ENCODE results near the gene PPARG.

PPARG gene

DNA sequence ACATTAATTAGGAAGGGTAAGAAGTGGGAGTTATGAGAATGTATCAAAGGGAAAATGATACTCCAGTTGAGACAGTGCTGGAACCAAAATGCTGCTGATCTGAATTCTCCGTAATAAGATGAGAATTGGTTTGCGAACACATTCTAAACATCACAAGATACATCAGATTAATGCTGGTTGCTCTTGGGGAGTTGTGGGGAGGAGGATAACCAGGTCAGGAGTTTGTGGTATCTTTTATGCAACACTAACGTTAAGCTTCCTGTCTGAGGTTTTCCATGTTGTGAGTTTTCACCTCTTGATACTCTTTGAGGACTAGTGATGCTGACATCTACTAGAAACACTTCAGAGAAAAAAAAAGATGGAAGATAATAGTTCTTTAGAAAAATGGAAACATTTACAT, 47.2 kb downstream of the PPARG start:
- H3K9me3 ChIP-seq (ENCODE audit: severe bottlenecking) = no peaks in the 10 kb centered on the region
- H3K4me3 ChIP-seq (ENCODE audit: severe bottlenecking) = no peak overlapping the region
- DNase-seq (ENCODE audit: low spot score) (no peak), ATAC-seq (ENCODE audit: low read depth) (no peak)
- no peak overlapping the region for H3K27ac ChIP-seq (ENCODE audit: poor library complexity, severe bottlenecking)
- TF ChIP-seq, protein P1, sequence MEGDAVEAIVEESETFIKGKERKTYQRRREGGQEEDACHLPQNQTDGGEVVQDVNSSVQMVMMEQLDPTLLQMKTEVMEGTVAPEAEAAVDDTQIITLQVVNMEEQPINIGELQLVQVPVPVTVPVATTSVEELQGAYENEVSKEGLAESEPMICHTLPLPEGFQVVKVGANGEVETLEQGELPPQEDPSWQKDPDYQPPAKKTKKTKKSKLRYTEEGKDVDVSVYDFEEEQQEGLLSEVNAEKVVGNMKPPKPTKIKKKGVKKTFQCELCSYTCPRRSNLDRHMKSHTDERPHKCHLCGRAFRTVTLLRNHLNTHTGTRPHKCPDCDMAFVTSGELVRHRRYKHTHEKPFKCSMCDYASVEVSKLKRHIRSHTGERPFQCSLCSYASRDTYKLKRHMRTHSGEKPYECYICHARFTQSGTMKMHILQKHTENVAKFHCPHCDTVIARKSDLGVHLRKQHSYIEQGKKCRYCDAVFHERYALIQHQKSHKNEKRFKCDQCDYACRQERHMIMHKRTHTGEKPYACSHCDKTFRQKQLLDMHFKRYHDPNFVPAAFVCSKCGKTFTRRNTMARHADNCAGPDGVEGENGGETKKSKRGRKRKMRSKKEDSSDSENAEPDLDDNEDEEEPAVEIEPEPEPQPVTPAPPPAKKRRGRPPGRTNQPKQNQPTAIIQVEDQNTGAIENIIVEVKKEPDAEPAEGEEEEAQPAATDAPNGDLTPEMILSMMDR (IDR thresholded peaks at IDR 0.05; ENCODE audit: poor library complexity, severe bottlenecking) = no peak
- no peaks in the 10 kb centered on the region for H3K27me3 ChIP-seq (ENCODE audit: insufficient read depth, poor library complexity, severe bottlenecking)
- H3K36me3 ChIP-seq (ENCODE audit: low read depth) = no peaks in the 10 kb centered on the region
- no peaks in the 10 kb centered on the region for H3K4me1 ChIP-seq (ENCODE audit: insufficient read depth, poor library complexity, severe bottlenecking)

DNA sequence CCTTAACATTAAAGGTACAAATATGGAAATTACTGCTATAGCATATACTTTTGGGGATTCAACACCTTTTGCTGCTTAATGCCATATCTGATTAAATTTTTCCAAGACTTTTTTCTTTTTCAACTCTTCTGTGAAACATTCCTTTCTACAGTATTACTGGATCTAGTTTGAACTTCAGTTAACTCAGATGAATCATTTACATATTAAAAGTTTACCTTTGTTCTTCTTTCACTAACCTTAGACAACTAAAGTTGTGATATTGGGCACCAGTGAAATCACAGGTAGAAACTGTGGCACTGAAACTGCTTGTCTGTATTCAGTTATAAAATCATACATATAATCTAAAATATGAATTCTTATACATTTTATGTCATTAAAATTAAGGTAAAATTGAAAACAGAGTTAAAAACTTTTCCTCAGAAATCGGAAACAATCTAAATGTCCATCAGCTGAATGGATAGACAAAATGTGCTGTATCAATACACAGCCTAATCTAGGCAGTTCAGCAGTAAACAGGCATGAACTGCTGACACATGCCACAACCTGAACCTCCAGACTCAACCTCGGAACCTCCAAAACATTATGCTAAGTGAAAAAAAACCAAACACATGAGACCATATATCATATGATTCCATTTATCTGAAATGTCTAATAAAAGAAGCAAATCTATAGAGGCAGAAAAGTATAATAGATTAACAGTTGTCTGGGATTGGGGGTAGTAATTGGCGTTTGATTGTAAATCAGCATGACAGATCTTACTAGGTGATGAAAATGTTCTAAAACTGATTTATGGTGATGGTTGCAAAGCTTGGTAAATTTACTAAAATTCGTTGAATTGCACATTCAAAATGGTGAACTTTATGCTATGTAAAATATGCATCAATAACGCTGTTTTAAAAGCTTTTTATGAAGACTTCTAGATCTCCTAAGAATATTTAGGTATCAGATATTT, 50.0 kb downstream of the PPARG start:
- ATAC-seq (ENCODE audit: low read depth) = no peak

DNA sequence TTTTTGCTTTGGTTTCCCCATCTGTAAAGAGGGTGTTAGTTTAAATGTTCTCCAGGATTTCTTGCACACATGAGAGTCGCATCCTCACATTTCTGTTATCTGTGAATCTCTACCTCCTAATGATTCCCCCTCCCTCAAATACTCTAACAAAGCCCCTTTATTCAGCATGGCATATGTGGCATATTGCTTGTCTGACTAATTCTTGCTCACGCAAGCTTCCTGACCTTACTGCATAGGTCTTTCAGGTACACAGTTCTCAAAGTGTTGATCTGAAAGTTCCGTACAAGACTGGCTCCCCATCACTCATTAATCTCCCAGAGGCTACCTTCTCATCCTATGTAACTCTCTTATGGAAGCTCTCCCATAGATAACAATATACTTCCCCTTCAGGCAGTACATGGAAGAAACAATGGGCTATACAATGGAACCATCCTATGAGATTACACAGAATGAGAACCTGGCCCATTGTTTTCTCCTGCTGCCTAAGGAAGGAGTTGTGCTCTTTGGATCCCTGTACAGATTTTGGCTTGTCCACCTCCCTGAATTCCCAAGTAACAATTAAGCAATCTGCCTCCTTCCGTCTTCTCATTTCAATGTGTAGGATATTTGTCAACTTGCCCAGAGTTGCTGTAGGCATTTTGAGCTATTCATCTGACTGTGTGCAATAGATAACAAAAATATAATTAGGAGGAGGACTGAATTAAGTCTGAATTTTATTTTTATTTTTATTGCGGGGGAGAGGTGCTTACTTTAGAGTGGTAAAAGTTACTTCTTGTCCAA, 51.0 kb downstream of the PPARG start:
- Histone ChIP-seq H3K9me3 (ENCODE audit: severe bottlenecking) (no peaks in the 10 kb centered on the region), H3K27ac (ENCODE audit: poor library complexity, severe bottlenecking) (no peak overlapping the region), H3K4me3 (ENCODE audit: severe bottlenecking) (no peak overlapping the region), H3K4me1 (ENCODE audit: insufficient read depth, poor library complexity, severe bottlenecking) (peaks cover 6% of the 10 kb centered on the region), H3K36me3 (ENCODE audit: low read depth) (no peaks in the 10 kb centered on the region), H3K27me3 (ENCODE audit: insufficient read depth, poor library complexity, severe bottlenecking) (no peaks in the 10 kb centered on the region)
- DNase-seq (ENCODE audit: low spot score) (no peak), ATAC-seq (ENCODE audit: low read depth) (no peak)
- TF ChIP-seq, protein P1 (IDR thresholded peaks at IDR 0.05; ENCODE audit: poor library complexity, severe bottlenecking) = no peak

More for the DNA sequence above, 50.0 kb downstream of the PPARG start:
- DNase-seq (ENCODE audit: low spot score) = no peak
- Histone ChIP-seq H3K4me1 (ENCODE audit: insufficient read depth, poor library complexity, severe bottlenecking) (no peaks in the 10 kb centered on the region), H3K27me3 (ENCODE audit: insufficient read depth, poor library complexity, severe bottlenecking) (no peaks in the 10 kb centered on the region), H3K4me3 (ENCODE audit: severe bottlenecking) (no peak overlapping the region), H3K27ac (ENCODE audit: poor library complexity, severe bottlenecking) (no peak overlapping the region), H3K9me3 (ENCODE audit: severe bottlenecking) (no peaks in the 10 kb centered on the region), H3K36me3 (ENCODE audit: low read depth) (no peaks in the 10 kb centered on the region)
- TF ChIP-seq, protein P1 (IDR thresholded peaks at IDR 0.05; ENCODE audit: poor library complexity, severe bottlenecking) = no peak

DNA sequence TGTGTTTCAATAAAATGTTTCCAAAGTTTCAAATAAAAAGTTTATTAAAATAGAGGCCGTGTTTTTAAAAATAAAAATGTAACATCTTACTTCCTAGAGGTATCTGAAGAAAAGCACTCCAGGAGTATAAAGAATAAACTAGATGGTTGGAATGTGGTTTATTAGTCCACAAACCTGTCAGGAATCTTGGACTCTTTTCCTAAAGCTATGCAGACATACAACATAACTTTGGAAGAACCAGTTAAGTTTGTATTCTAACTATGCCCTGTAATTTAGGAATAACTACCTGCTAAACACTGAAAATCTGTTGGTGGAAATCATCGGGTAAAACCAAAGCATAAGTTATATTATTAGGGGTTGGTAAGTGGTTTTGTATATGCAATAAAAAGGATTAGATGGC, 51.6 kb downstream of the PPARG start:
- DNase-seq (ENCODE audit: low spot score) = no peak
- Histone ChIP-seq H3K36me3 (ENCODE audit: low read depth) (no peaks in the 10 kb centered on the region), H3K4me3 (ENCODE audit: severe bottlenecking) (no peak overlapping the region), H3K27me3 (ENCODE audit: insufficient read depth, poor library complexity, severe bottlenecking) (no peaks in the 10 kb centered on the region), H3K27ac (ENCODE audit: poor library complexity, severe bottlenecking) (no peak overlapping the region), H3K9me3 (ENCODE audit: severe bottlenecking) (no peaks in the 10 kb centered on the region), H3K4me1 (ENCODE audit: insufficient read depth, poor library complexity, severe bottlenecking) (peaks cover 12% of the 10 kb centered on the region)
- TF ChIP-seq, protein P1 (IDR thresholded peaks at IDR 0.05; ENCODE audit: poor library complexity, severe bottlenecking) = no peak
- no peak for ATAC-seq (ENCODE audit: low read depth)

All from RWPE2 (cell line).